Suppressor macrophage (primary cell): ENCODE data around the gene MMP19.
A peak's percentile ranks its signal among the peaks of the same experiment; 100 is the strongest.

ENCODE experiments used
- DNase-seq, 4 experiments: peaks; one replicate each; pipeline ENCODE4 v3.0.0-alpha.2; 2020 to 2022

The MMP19 gene

DNA sequence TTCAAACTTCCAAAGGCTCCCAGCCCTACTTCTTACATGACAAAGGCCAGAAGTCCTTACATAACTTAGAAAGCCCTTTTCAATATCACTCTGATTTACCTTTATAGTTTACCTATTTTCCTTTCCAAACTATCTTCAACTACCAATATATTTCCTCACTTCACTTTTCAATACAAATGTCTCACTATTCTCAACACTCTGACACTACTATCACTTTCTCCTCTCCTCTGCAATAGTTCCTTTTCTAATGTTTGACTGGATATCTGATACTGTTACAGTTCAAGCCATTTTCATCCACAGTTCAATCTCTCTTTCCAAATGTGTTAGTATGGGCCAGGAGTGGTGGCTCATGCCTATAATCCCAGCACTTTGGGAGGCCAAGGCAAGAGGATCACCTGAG lies 28.5 kb downstream of the MMP19 start:
- DNase-seq: no peak

- no peak for DNase-seq
These were observed 30.6 kb downstream of the MMP19 start for GRCh38 chr12:55812088-55812487.

- DNase-seq: no peak
These were observed 33.5 kb downstream of the MMP19 start for GRCh38 chr12:55809274-55809673.

GRCh38 chr12:55806982-55807381 lies 35.8 kb downstream of the MMP19 start:
- DNase-seq: no peak

DNA sequence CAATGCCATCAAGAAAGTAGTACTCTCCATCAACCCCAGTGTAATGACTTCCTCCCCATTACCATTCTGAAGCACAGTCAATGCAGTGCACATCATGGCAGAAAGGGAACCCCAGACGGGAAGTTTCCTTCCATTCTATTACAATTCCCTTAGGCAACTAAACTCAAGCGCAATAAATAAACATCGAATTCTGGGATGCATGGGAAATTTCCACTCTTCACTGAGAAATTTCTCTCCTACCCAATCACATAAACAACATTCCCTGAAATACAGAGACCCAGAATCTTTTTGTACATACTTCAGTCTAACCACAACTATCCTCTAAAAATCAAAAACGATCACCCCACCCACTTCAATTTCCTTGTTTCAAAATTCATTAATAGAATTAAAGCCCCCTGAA lies 45.2 kb downstream of the MMP19 start:
- DNase-seq: no peak

GRCh38 chr12:55797068-55797467 lies 45.7 kb downstream of the MMP19 start:
- DNase-seq: peak; percentile 19 to 48 (median 39)

DNA sequence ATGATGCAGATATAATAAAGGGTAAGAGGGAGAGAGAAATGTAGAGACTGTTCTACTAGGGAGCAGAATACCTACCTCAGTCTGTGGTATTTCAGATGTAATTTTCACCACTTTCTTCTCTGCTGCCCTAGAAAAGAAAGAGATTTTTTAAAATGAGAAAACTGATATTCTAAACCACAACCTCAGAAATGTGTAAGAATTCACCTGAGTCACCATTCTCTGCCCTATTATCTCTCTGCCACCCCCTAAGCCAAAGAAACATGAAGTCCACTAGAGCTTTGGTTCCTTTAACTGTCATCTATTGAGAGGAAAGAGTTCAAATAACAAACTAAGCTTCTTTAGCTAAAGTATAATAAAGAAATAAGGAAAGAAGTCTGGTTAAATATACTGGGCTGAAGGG lies 46.8 kb downstream of the MMP19 start:
- no peak for DNase-seq

- no peak for DNase-seq
These were observed 52.8 kb downstream of the MMP19 start for GRCh38 chr12:55789893-55790292.

DNA sequence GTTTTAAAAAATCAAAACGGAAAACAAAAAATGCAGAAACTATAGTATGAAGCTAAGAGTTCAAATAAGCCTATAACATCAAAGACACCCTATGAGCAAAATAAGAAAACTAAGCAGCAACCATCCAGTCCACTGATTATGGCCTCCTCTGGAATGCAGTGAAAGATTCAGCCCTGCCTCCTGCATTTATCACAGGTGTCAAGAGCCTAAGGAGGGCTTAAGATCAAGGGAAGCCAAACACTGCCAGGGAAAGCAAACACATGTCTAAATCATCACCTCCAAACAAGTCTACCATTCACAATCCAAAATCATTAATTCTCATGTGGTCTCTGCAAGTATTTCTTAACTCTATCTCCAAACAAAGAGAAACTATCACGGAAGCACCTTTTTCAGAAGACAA lies 53.6 kb downstream of the MMP19 start:
- no peak for DNase-seq

DNA sequence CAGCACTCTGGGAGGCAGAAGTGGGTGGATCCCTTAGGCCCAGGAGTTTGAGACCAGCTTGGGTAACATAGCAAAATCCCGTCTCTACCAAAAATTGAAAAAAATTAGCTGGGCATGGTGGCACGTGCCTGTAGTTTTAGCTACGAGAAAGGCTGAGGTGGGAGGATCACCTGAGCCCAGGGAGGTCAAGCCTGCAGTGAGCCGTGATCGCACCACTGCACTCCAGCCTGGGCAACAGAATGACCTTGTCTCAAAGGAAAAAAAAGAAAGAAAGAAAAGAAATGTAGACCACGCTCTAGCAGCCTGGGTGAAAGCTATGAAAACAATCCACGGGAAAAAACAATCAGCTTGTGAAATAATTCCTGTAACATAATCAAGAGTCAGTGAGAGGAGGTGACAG lies 54.2 kb downstream of the MMP19 start:
- DNase-seq: no peak
